GM21737 (cell line): ENCODE measurements around the gene CD22.
"Not testable (repeated sequence)": the region's sequence is repeated elsewhere in the genome, so short reads cannot be mapped to it uniquely, and the experiment has no call there.

Source experiments
- ATAC-seq: cut with Tn5 transposase; IDR thresholded peaks from one replicate; pipeline ENCODE4 v1.9.1; 2021; ENCODE audit warnings: mild to moderate bottlenecking, moderate library complexity; ENCODE audit not compliant: unreplicated experiment

Gene CD22

DNA sequence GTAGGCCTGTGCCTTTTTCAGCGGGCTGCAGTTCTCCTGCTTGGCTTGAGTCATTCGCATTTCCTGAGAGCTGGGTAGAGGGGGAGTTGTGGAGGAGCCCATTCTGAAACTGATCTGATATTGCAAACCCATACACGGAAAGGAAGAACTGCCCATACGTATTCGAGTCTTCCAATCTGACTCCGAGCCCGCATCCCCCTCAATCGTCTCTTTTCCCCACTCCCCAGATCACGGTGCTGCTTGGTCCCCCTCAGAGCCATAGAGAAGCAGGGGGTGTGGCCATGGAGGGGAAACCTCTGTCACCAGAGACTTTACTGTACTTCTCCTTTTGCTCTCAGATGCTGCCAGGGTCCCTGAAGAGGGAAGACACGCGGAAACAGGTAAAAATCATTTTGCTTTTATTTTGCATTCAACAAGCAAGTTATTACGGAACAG is at the start of gene CD22:
Gene CD22 (plus strand): TSS at position 337 of the 435 bp plus-strand sequence. CDS start 2,854 bp downstream, outside the sequence.
- ATAC-seq: peak; percentile 36

DNA sequence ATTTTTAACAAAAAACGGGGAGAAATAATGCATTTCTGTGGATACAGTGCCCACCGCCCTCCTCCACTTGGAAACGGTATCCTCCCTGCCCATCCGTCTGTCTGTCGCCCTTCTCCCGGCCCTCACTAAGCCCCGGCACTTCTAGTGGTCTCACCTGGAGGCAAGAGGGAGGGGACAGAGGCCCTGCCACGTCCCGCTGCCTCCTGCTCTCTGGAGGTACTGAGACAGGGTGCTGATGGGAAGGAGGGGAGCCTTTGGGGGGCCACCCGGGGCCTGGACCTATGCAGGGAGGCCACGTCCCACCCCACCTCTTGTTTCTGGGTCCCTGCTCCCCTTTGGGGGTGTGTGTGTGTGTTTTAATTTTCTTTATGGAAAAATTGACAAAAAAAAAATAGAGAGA is 49.6 kb upstream of the CD22 start:
- ATAC-seq: no peak

DNA sequence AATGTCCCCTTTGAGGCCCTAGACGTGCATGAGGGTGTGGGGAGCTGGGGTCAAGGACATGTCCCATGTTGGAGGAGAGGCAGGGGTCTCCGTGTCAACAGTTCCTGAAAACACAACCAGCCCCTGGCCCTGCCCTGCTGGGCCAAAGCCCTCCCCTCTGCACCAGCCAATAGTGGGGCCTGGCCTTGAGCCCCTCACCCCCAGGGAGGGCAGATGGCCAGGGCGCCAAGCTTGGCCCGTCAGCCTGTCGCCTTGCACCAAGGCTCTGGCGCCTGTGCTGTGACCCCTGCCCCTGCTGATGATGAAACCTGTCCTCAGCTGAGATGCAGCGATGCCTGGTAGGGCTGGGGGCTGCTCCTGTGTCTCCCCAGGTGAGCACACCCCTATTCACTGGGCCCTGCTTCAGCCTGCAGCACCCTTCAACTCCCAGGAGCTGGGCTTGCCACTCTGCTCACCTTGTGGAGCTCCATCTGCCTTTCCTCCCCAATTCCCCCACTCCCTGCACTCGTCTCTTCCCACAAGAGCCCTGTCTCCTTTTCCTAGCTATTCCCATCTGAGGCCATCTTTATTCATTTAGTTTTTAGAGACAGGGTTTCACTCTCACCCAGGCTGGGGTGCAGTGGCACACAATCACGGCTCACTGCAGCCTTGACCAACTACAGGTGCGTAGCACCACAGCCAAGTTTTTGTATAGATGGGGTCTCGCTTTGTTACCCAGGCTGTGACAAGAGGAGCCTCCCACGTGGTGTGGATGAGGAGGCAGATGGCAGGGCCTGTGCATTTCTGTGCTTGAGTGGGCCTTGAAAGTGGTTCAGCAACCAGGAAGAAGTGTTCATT is 48.8 kb upstream of the CD22 start:
- ATAC-seq: no peak

DNA sequence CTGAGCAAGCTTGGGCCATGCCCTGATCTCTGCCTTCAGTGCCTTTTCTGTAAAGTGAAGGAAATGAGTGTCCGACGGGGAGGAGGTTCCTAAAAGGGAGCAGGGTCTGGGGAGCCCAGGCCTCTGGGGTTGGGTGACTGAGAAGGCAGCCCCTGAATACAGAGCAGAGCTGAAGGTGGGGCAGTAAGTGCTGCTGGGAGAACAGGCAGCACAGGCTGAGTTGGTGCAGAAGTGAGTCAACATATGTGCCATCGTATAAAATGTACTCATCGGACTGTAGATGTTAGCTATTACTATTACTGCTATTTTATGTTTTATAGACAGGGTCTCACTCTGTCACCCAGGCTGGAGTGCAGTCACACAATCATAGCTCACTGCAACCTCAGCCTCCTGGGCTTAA is 47.7 kb upstream of the CD22 start:
- ATAC-seq: no peak

DNA sequence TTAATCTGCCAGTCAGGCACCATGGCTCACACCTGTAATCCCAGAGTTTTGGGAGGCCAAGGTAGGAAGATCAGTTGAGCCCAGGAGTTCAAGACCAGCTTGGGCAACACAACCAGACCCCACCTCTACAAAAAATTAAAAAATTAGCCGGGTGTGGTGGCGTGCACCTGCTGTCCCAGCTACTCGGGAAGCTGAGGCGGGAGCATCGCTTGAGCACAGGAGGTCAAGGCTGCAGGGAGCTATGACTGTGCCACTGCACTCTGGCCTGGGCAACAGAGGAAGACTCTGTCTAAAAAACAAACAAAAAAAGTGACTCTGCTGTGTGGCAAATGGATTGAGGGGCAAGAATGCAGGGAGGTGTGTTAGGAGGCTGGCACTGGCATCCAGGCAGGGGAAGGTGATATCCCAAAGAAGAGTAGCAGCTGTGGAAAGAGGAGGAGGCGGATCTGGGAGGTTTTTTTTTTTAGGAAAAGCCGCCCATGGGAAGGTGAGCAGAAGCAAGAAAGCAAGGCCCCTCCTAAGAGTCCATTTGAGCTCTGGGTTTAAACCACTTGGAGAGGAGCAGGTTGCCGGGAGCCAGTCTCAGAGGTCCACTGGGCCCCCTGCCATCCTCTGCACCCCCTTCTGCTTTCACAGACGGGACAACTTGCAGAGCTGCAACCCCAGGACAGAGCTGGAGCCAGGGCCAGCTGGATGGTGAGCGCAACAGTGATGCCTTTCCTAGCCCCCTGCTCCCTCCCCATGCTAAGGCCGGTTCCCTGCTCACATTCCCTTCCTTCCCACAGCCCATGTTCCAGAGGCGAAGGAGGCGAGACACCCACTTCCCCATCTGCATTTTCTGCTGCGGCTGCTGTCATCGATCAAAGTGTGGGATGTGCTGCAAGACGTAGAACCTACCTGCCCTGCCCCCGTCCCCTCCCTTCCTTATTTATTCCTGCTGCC is 44.6 kb upstream of the CD22 start:
- no peak for ATAC-seq

DNA sequence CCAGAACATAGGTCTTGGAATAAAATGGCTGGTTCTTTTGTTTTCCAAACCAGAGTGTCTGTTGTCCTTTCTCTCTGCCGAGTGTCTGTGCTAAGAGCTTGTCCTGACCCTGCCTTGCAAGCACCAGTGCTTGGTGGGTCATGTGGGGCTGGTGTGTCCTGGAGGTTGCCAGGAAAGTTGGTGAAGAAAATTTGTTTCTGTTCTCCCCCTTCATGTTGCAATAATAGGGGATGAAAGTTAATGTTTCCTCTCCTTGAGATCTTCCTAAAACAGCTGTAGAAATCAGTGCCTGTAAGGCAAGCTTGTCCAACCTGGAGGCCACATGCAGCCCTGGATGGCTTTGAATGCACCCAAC is 43.9 kb upstream of the CD22 start:
- no peak for ATAC-seq

DNA sequence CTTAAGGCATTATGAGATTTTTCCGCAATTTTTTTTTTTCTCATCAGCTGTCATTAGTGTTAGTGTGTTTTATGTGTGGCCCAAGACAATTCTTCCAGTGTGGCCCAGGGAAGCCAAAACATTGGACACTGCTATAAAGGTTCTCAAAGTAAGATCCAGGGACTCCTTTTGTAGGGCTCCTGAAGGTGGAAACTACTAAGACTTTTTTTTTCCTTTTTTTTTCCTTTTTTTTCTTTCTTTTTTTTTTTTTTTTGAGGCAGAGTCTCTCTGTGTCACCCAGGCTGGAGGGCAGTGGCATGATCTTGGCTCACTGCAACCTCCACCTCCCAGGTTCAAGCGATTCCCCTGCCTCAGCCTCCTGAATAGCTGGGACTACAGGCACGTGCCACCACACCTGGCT is 43.5 kb upstream of the CD22 start:
- ATAC-seq: not testable (repeated sequence)

DNA sequence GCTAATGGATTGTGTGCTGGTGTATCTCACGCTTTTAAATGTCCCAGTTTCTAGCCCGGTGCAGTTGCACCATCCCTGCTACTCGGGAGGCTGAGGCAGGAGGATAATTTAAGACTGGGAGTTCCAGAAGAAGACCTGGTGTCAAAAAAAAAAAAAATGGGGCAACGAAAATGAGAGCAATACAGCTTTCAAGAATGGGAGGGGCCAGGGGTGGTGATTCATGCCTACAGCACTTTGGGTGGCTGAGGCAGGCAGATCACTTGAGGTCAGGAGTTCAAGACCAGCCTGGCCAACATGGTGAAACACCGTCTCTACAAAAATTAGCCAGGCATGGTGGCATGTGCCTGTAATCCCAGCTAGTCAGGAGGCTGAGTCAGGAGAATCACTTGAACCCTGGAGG is 42.9 kb upstream of the CD22 start:
- not testable (repeated sequence) for ATAC-seq

DNA sequence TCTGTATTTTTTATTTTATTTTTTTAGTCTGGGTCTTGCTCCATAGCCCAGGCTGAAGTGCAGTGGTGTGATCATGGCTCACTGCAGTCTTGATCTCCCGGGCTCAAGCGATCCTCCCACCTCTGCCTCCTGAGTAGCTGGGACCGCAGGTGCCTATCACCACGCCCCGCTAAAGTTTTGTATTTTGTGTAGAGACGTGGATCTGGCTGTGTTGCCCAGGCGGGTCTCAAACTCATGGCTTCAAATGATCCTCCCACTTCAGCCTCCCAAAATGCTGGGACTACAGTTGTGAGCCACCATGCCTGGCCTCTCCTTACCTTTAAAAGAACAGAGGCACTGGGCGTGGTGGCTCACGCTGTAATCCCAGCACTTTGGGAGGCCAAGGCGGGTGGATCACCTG is 41.3 kb upstream of the CD22 start:
- ATAC-seq: no peak

DNA sequence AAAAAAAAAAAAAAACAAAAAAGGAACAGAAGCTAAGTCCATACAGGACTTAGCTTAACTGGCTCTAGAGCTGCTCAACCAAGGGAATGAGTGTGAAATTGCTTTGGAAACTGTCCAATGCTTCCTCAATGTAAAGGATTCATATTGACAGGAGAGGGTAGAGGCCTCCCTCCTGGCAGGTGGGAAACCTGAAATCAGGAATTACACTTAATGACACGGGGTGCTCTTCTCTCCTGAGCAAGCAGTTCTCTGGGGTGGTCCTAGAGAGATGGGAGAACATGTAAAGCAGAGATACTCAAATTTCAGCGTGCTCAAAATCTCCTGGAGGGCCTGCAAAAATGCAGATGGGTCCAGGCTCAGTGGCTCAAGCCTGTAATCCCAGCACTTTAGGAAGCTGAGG is 40.7 kb upstream of the CD22 start:
- no peak for ATAC-seq

DNA sequence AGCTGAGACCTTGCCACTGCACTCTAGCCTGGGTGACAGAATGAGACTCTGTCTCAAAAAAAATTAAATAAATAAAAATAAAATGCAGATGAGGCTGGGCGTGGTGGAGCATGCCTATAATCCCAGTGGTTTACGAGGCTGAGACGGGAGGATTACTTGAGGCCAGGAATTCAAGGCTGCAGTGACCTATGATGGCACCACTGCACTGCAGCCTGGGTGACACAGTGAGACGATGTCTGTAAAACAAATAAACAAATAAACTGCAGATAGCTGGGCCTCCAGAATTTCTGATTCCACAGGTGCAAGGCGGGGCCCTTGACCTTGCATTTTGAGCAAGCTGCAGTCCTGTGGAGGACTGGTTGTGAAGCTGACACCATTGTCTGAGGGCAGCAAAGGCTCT is 40.1 kb upstream of the CD22 start:
- no peak for ATAC-seq

DNA sequence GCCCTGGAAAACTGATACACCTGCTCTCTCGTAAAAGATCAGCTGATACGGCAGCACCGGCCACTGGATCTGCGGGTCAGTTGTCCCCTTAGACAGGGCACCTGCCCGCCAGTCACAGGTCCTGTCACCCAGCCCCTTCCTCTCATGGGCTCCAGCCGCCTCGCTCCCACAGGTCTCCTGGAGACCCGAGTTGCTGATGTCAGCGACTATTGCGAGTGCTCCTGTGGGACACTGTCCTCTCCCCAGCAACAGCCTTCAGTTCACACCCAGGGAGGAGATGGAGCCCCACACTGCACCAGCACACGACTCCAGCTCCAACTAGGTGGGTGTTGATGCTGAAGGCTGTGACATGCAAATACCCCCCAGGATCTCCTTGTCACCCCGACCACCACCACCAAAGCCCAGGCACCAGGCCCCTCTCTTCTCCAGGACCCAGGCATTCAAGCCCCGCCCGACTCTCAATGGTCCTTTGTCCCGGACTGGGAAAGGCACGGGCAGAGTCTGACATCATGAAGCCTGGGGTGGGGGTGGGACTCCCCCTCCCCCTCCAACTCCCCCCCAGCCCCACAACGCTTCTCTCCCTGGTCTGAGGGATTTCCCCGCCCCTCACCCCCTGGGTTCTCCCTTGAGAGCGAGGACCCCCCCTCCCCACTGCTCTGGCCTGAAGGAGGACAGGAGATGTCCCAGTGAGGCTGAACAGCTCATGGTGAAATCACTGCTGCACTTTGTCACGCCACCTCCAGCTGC is 38.4 kb upstream of the CD22 start:
- ATAC-seq: no peak

DNA sequence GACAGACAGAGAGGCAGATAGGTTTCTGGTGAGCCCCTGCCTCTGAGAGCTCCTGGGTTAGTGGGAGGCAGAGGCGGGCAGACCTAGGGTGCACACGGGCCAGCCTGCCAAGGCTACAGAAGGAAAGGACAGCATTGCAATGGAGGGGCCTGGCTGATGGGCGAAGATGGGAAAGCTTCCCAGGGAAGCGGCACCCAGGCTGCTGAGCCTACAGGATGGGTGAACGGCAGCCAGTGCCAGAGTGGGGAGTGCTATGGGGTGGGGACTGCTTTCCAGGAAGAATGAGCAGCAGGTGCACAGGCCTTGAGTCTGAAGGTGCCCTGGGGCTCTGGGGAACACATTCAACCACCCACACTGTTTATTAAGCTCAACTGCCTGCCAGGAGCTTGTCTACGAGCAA is 37.7 kb upstream of the CD22 start:
- ATAC-seq: no peak

DNA sequence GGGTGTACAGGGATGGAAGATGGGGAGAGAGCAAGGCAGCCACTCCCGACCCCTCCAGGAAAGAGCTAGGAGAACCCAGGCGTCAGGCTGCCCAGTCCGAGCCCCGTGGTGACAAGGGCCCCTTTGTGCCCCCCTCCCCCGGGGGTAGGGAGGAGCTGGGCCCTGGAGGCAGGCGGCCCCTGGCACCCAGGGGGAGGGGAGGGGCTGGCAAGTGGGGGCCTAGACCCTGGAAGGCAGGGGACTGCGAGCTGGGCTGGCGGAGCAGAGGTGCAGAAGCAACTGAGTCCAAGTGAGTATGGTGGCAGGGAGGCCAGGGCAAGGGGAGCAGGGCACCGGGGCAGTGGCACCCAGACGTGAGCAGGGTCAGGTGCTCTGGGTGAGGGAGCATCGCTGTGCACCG is 37.1 kb upstream of the CD22 start, which contains the start of gene MAG:
Gene MAG (plus strand): TSS at position 246 of the 400 bp plus-strand sequence. CDS start 3,248 bp downstream, outside the sequence.
- no peak for ATAC-seq

DNA sequence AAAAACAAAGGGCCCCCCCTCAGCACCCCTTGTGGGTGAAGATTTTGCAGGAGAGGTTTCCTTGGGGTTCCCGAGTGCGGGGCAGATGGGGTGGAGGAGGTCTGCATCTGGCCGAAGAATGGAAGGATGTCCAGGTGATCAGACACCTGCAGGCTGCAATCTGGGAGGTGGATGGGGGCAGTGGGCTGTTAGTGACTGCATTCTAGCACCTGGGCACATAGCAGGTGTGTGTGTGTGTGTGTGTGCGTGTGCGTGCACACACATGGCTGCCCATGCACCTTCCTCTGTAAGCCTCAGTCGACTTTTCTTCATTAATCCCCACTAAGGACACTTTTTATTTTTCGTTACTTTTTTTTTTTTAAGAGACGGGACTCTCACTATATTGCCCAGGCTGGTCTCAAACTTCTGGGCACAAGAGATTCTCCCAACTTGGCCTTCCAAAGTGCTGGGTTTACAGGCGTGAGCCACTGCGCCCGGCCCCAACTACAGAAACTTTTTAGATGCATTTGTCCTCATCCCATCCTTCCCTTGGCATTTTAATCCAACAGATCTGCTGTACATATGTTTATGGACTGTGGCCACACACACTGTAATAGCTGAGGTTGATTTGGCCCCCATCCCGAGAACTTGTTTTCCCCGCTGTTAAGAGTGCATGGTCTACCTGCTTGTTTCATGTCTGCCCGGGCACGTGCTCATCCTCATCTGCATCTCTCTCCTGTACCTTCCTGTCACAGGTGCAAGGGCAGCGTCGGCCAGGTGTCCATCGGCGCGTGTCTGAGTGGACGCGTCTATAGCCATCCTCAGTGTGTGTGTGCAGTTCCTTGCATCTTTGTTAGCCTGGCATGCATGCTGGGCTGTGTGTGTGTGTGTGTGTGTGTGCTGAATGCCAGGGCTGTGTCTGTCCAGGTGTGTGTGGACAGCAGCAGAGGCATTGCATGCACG is 36.3 kb upstream of the CD22 start:
- ATAC-seq: no peak

DNA sequence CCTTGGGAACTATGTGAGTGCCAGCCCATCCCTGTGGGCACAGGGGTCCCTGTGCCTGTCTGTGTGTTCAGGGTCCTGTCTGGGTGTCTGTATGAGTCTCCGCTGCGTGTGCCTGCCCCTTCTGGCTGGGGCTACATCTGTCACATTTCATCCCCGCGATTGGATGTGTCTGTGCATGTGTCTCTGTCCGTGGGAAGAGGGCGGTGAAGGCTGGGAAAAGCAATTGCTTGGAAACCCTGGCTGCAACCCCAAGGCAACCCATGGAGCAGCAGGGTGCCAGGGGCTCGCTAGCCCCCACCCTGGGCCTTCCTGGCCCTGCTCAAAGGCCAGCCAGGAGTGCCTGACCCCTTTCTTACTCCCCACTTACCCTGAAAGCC is 35.6 kb upstream of the CD22 start:
- ATAC-seq: no peak

DNA sequence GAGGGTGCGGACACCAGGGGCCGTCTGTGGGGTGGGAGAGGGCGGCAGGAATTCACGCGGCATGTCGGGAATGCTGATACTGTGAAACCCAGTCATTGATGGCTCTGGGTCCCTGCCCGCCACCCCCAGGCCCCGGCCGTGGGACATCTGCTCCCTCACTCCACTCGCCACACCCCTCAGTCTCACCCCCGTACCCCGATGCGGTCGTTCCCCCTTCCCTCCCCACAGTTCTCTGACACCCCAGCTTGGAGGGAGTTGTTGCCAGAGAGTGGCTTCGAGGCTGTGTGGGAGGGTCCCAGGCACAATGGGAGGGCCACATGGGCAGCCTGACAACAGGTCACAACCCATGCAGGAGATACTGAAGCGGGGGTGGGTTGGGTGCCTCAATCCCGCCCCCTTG is 35.2 kb upstream of the CD22 start:
- no peak for ATAC-seq

DNA sequence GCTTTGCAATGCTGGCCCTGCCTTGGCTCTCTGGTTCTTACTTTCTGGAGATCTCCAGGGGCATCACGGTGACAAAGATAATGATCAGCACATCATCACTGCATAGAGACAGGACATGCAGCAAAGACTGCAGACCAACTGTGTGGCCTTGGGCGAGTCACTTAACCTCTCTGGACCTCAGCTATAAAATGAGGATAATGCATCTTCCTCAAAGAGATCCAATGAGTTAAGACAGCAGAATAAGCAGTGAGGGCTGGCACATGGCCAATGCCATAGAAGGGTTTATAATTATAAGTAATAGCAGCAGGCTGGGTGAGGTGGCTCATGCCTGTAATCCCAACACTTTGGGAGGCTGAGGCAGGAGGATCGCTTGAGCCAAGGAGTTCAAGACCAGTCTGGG is 34.7 kb upstream of the CD22 start:
- no peak for ATAC-seq

DNA sequence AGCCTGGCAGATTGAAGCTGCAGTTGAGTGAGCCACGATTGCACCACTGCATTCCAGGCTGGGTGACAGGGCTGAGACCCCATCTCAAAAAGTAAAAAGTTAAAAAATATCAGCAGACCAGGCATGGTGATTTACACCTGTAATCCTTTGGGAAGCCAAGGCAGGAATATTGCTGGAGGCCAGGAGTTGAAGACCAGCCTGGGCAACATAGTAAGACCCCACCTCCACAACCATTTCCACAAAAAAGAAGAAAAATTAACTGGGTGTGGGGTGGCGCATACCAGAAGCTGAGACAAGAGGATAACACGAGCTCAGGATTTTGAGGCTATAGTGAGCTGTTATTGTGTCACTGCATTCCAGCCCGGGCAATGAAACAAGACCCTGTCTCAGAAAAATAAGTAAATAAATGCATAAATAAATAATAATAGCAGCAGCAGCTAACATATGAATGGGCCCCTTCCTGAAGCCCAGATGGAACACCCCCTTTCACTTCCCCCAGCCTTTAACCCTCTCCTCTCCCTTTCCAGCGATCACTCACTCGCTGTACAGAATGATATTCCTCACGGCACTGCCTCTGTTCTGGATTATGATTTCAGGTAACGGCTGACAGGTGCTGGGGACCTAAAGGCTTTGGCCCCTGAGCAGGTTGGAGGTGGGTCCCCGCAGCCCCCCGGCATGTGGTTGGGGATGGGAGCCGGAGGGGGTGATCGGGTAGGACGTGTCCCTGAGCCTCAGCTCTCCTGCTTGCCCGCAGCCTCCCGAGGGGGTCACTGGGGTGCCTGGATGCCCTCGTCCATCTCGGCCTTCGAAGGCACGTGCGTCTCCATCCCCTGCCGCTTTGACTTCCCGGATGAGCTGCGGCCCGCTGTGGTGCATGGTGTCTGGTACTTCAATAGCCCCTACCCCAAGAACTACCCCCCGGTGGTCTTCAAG is 33.9 kb upstream of the CD22 start:
- no peak for ATAC-seq
